DMS114 treated with DMSO at 0.1 percent for 48 hours (cell line): Measurements from ENCODE around the gene ELP1.
"Not testable (repeated sequence)": the region's sequence is repeated elsewhere in the genome, so short reads cannot be mapped to it uniquely, and the experiment has no call there.

ENCODE experiments used
- DNase-seq: peaks from one replicate; lab custom pipeline; 2025; ENCODE audit not compliant: unreplicated experiment; lab: John Stamatoyannopoulos, UW

ELP1 gene

GRCh38 chr9:108934323-108934893 is 484 bp upstream of the ELP1 start, which contains the start of gene ABITRAM:
Gene ABITRAM, plus strand, starts transcription at chr9:108934400. Its CDS starts 87 bp downstream, at chr9:108934487.
- DNase-seq, result peak; percentile 50

DNA sequence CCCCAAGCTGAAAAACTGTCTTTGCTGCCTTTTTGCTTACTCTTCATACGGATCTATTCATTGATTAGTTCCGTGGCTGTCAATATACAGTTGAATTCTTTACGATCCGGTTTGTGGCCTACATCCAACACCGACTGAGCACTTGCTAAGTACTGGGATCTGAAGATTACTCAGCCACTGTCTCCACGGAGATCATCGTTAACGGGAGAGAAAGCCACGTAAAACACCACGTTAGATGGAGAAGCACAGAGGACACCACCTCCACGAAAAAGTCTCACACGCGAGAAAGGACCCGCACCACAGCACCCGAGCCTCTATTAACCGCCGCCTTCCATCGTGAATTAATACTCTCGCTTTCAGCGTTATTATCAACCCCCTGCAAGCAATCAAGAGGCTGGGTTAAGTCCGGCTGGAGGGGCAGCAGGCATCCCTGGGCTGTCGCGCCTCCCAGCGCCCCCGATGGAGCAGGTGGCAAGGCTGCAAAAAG is 650 bp downstream of the ELP1 start:
- DNase-seq, result no peak

DNA sequence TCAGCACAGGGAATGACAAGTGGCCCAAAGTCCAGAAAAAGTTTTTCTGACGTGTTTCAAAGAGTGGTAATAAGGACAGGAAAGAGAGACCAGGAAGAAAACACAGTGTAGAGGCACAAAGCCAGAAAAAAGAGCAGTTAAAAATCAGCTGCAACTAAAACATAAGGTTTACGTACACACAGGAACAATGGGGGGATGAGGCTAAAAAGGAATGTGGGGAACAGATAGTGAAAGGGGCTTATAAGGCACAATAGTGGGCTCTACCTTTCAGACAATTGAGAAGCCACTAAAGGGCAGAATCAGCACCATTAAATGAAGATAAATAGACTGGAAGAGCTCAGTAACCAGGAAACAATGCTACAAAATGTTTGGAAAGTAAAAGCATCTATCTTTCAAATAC is 5.5 kb downstream of the ELP1 start:
- no peak for DNase-seq

GRCh38 chr9:108924466-108924865 is 9.5 kb downstream of the ELP1 start:
- DNase-seq, result no peak

DNA sequence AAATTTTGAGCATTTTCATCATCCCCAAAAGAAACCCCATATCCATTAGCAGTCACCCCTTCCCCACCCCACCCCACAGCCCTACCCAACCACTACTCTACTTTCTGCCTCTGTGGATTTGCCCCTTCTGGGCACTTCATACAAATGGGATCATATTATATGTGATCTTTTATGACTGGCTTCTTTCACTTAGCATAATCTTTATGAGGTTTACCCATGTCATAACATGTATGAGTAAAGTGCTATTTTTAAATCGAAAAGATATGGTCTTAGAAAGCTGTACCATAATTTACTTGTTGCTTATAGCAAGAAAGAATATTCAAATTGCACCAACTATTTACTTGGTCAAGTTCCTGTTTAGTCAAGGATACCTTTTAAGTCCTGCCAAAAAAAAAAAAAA is 12.7 kb downstream of the ELP1 start:
- DNase-seq, result no peak

DNA sequence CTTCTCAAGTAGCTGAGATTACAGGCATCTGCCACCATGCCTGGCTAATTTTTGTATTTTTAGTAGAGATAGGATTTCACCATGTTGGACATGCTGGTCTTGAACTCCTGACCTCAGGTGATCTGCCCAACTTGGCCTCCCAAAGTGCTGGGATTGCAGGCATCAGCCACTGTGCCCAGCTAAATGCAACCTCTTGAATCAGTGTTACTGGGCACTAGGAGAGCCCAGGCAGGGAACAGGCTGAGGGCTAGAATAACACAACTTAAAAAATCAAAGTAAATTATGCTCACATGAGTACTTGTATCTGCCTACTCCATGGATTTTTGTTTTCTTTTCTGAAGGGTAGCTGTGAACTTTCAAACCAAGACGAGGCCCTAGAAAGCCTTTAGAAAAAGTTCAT is 13.5 kb downstream of the ELP1 start:
- DNase-seq, result not testable (repeated sequence)

- no peak for DNase-seq
Measured at GRCh38 chr9:108919517-108919916, 14.4 kb downstream of the ELP1 start.

DNA sequence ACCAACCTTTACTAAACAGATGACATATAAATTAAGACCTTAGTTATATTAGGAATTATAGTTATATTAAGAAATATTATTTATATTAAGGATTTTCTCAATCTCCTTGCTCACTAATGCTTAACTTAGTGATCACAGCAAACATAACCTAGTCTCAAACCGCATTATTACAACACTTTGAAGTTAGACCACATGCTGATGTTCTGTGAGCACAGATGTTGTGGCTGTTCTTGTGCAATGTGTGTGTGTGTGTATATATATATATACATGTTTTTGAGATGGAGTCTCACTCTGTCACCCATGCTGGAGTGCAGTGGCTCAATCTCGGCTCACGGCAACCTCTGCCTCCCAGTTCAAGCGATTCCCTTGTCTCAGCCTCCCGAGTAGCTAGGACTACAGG is 20.5 kb downstream of the ELP1 start:
- DNase-seq, result no peak

DNA sequence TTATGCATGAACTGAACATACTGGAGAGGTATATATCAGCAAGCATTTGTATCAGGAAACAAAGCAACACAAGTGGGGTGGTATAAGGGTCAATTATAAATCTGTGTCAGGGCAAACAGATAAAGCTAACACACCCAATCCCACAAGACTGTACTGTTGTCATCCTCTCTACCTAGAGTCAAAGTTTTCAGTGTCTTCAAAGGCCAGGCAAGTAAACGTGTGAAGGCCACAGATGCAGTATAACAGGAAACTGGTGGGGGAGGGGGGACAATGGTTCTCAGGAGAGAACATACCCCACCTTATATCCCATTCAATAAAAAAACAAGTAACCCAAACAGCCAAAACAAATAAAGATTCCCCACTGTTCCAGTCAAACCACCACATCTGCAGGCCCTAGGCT is 22.1 kb downstream of the ELP1 start:
- DNase-seq, result no peak

DNA sequence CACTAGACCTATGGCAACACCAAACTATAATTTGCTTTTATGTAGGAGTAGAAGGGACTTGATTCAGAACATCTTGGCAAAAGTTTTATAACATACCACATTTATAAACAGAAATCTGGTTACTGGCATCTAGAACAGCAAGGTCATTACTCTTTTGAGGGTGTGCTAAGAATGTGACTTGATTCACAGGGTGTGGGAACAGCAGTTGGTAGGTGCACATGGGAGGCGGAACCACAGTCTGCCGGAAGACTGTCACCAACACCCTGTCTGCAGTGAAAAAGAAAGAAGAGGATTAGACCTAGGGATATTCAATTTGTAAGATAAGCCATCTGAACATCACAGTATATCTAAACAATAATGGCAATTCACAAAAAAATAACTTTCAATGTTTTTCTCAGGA is 23.0 kb downstream of the ELP1 start:
- no peak for DNase-seq

DNA sequence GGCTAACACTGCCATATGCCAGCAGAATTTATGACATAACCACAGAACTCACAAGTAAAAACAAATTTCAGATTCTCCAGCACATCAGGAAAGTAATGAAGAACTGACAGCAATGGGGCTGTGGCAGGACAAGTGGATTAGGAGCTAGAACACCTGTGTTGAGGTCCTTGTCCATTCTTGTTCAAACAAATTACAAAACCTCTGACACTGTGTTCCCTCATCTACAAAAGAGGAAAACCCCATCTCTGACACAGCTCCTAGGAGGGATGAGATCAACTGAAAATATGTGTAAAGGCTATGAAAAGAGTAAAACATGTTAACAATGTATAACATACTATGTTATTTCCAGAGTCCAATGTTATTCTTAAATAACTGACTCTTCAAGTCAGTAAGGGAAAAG is 23.5 kb downstream of the ELP1 start:
- DNase-seq, result no peak

GRCh38 chr9:108905494-108905893 is 28.4 kb downstream of the ELP1 start:
- no peak for DNase-seq

GRCh38 chr9:108904161-108904560 is 29.8 kb downstream of the ELP1 start:
- no peak for DNase-seq

GRCh38 chr9:108903420-108904103 is 30.4 kb downstream of the ELP1 start:
- DNase-seq, result no peak

- DNase-seq, result no peak
Measured at GRCh38 chr9:108900176-108900575, 33.7 kb downstream of the ELP1 start.

DNA sequence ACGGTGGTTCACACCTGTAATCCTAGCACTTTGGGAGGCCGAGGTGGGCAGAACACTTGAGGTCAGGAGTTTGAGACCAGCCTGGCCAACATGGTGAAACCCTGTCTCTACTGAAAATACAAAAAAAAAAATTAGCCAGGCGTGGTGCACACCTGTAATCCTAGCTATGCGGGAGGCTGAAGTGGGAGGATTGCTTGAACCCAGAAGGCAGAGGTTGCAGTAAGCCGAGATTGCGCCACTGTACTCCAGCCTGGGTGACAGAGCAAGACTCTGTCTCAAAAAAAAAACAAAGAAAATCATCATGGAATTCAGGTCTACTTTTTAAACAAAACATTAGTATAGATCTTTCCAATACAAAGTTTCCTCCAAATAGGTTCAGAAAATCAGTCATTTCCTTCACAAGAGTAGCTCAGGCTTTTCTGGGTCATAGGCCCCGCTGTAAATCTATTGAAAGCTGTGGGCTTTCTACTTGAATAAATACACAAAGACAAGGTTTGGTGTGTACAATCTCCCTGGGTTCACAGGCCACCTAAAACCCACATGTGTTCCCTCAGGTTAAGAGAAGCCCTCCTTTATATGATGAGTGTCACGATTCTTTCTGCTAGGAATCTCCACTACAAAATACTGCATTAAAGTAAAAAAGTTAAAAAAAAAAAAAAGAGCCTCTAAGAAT is 34.8 kb downstream of the ELP1 start:
- DNase-seq, result not testable (repeated sequence)

DNA sequence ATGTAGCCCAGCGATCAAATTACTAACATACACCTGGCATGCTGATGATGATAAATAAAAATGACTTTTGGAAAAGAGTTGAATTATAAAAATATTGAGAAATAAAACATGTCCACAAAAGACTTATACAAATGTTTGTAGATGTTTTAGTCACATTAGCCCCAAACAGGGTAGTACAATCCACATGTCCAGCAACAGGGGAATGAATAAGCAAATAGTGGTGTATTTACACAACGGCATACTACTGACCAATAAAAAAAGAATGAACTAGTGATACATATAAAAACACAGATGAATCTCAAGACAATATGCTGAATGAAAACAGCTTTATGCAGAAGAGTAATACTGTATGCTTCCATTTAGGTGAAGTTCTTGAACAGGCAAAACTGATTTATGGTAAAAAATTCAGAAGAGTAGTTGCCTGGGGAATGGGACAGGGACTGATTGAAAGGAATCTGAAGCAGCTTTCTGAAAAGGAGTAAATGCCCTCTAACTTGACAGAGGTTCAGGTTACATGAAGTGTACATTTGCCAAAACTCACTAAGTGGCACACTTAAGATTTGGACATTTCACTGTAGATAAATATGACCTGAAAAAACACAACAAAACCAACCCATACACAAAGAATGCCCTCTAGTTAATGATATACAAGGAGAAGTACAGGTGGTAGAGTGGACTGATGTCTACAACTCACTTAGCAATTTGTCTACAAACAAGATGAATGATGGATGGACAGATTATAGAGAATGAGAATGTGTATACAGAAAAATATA is 36.4 kb downstream of the ELP1 start:
- no peak for DNase-seq

DNA sequence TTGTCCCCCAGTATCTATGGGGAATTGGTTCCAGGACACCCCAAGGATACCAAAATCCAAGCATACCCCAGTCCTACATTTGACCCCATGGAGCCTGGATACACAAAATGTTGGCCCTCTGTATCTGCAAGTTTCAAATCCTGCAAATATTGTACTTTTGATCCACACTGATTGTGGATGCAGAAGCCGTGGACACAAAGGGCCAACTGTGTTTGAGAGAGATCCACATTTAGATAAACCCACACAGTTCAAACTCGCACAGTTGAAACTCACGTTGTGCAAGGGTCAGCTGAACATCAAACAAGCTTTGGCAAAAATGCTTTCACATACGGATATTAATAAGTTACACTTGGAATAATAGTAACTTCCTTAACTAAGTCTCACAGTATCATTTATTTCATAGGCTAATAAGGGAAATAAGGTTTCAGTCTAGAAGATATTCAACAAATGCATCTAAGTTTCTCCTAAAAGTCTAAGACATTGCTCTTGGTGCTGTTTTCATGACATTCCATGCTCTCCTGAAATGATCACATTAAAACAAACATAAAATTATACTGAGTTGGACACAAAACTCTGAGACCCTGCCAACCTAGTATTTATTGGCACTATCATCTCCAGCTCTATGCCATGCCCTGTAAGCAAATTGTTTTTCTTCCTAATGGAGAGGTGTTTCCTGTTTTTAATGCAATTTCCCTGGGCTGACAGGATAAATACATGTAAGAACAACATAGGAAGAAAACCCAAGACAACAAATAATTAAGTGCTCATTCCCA is 39.5 kb downstream of the ELP1 start:
- no peak for DNase-seq

- DNase-seq, result no peak
Measured at GRCh38 chr9:108889649-108890067, 44.3 kb downstream of the ELP1 start.

DNA sequence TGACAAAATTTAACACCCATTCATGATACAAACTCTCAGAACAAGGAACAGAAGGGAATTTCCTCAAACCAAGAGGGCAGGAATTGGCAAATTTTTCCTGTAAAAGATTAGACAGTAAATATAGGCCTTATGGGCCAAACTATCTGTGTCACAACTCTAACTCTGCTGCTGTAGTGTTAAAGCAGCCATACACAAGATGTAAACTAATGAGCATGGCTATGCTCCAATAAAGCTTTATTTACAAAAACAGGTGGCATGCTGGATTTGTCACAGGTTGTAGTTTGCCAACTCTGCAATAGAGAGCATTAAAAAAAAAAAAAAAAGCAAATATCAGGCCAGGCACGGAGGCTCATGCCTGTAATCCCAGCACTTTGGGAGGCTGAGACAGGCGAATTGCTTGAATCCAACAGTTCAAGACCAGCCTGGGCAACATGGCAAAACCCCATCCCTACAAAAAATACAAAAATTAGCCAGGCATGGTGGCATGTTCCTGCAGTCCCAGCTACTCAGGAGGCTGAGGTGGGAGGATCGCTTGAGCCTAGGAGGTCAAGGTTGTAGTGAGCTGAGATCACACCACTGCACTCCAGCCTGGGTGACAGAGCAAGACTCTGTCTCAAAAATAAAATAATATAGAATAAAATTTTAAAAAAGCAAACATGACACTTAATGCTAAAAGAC is 47.2 kb downstream of the ELP1 start:
- DNase-seq, result not testable (repeated sequence)
